SKM-1 treated with dmso at 0.1 percent for 144 hours (cell line): ENCODE measurements around the gene CYP4A22.
"Not testable (repeated sequence)": the region's sequence is repeated elsewhere in the genome, so short reads cannot be mapped to it uniquely, and the experiment has no call there.

Source experiments
- DNase-seq: peaks from one replicate; lab custom pipeline; 2025; ENCODE audit not compliant: unreplicated experiment; lab: John Stamatoyannopoulos, UW

CYP4A22 gene

GRCh38 chr1:47156457-47156856 is 19.2 kb downstream of the CYP4A22 start:
- not testable (repeated sequence) for DNase-seq

GRCh38 chr1:47157957-47158356 is 20.7 kb downstream of the CYP4A22 start:
- DNase-seq = not testable (repeated sequence)

GRCh38 chr1:47160716-47161115 is 23.5 kb downstream of the CYP4A22 start:
- no peak for DNase-seq

GRCh38 chr1:47161298-47162040 is 24.2 kb downstream of the CYP4A22 start:
- no peak for DNase-seq

GRCh38 chr1:47164552-47164951 is 27.3 kb downstream of the CYP4A22 start:
- DNase-seq = no peak

- DNase-seq = no peak
Measured at GRCh38 chr1:47172782-47173181, 35.5 kb downstream of the CYP4A22 start.

- no peak for DNase-seq
Measured at GRCh38 chr1:47174656-47175020, 37.4 kb downstream of the CYP4A22 start.

- DNase-seq = peak; percentile 72
Measured at GRCh38 chr1:47175227-47175934, 38.1 kb downstream of the CYP4A22 start.

- DNase-seq = no peak
Measured at GRCh38 chr1:47178020-47178419, 40.8 kb downstream of the CYP4A22 start.

- no peak for DNase-seq
Measured at GRCh38 chr1:47178654-47179016, 41.4 kb downstream of the CYP4A22 start.

- peak; percentile 77 for DNase-seq
Measured at GRCh38 chr1:47179017-47179987, 42.1 kb downstream of the CYP4A22 start.

- no peak for DNase-seq
Measured at GRCh38 chr1:47179988-47180563, 42.8 kb downstream of the CYP4A22 start.

- no peak for DNase-seq
Measured at GRCh38 chr1:47180603-47181094, 43.4 kb downstream of the CYP4A22 start.

GRCh38 chr1:47181095-47181954 is 44.1 kb downstream of the CYP4A22 start:
- DNase-seq = no peak

- no peak for DNase-seq
Measured at GRCh38 chr1:47181955-47182675, 44.9 kb downstream of the CYP4A22 start.

GRCh38 chr1:47182676-47183235 is 45.5 kb downstream of the CYP4A22 start:
- no peak for DNase-seq

GRCh38 chr1:47183308-47184089 is 46.3 kb downstream of the CYP4A22 start:
- DNase-seq = no peak

- no peak for DNase-seq
Measured at GRCh38 chr1:47184090-47184821, 47.0 kb downstream of the CYP4A22 start.
